UCSD-AML1 (cell line): Measurements from ENCODE around the gene FER.
"Not testable (repeated sequence)": the region's sequence is repeated elsewhere in the genome, so short reads cannot be mapped to it uniquely, and the experiment has no call there.

Experiments
- DNase-seq: peaks from one replicate; lab custom pipeline; 2025; ENCODE audit not compliant: unreplicated experiment; lab: John Stamatoyannopoulos, UW

Gene FER

DNA sequence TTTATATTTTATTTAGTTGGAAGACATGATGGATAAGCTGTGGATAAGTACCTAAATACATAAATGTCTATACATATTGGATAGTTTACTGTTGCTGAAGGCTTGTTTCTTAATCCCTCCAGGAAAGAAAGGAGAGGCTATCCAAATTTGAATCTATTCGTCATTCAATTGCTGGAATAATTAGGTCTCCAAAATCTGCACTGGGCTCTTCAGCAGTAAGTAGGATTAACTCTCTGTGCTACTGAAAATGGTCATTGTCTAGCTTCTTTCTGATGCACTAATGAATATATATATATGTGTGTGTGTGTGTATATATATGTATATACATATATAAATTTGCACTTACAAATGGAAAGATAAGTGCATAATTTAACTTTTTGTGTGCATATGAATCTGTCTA lies 198.3 kb downstream of the FER start:
- DNase-seq: no peak

DNA sequence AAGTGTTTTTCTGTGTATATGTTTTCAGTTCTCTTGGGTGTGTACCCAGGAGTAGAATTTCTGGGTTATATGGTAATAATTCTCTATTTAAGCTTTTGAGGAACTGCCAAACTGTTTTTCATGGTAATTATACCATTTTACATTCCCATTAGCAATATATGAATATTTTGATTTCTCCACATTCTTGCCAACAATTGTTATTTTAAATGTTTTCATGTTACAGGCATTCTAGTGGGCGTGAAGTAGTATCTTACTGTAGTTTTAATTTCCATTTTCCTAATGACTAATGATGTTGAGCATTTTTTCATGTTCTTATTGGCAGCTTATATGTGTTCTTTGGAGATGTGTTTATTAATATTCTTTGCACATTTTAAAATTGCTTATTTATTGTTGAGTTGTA lies 199.5 kb downstream of the FER start:
- DNase-seq: no peak

DNA sequence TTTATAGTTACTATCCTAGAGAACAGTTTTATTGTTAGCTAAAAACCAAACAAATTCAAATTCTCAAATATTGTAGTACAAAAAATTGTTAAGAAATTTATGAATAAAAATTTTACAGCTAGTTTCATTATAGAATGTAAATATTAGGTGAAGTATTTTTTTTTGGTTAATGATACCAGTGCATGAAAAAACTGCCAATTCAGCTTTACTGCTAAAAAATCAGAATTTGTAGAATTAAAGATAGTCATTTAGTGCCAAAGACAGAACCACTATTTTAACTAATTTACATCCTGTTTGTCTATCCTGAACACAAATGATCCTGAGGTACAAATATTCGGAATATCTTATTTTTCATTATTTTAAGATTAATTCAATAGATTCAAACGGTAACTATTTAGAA lies 202.6 kb downstream of the FER start:
- no peak for DNase-seq

DNA sequence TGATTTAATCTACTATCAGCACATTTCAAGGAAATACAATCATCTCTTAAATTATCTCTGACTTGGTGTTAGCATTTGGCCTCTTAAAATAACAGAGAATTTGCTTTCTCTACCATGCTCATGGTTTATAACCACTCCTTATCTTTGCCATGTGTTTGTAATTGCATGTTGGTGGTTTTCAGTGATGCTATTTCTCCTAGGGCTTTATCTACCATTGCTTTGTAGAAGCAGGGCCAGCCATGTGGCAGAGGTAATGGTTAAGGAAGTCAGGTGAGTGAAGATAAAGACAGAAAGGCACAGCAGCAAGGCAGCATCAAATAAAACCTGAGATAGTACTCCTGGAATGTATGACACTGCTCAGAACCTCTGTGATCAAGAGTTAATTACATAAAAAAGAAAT lies 206.2 kb downstream of the FER start:
- no peak for DNase-seq

DNA sequence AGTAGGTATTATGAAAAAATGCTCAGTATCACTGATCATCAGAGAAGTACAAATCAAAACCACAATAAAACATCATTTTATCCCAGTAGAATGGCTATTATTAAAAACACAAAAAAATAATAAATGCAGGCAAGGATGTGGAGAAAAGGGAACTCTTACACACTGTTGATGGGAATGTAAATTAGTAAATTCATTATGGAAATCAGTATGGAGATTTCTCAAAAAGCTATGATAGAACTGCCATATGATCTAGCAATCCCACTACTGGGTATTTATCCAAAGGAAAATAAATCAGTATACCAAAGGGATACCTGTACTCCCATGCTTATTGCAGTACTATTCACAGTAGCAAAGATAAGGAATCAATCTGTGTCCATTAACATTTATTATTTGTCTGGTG lies 209.6 kb downstream of the FER start:
- no peak for DNase-seq

DNA sequence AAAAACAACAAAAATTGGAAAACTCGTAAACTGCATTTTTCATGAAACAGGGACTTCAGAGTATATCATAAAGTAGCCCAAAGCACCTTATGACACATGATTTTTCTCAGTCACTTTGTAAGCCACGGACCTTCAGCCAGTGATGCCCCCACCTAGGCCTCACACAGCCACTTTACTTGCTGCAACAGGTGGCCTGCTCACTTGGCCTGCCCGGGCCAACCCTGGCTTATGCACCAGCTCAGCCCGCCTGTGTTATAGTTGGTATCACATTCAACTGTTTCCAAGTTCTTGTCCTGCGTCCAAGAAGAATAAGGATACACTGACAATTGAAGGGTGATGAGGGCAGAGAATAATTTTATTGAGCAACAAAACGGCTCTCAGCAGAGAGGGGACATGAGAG lies 219.2 kb downstream of the FER start:
- DNase-seq: no peak

DNA sequence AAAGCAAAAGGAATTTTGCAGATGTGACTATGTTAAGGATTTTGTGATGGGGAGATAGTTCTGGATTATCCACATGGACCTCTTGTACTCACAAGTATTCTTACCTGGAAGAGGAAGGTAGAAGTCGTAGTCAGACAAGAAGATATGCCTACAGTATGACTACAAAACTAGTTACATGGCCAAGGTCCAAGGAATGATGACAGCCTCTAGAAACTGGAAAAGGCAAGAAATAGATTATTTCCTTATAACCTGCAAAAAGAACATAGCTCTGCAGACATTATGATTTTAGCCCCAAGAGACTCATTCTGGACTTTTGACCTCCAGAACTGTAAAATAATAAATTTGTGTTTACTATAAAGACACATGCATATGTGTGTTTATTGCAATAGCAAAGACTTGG lies 226.9 kb downstream of the FER start:
- DNase-seq: no peak

DNA sequence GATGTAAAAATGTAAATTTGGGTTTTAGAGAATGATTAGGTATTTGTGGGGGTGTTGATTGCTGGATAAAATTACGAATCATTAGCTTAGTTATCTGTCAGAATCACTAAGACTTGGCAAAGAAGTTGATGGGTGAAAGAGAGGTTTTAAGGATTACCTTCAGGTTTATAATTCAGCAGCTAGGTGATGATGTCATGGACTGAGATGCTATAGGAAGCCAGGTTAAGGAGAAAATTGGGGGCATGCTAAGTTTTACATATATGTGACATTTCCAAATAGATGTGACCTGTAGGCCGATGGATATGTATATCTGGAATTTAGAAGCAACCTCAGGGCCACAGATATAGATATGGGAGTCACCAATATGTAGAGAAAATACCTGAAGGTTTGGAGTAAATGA lies 228.0 kb downstream of the FER start:
- no peak for DNase-seq

DNA sequence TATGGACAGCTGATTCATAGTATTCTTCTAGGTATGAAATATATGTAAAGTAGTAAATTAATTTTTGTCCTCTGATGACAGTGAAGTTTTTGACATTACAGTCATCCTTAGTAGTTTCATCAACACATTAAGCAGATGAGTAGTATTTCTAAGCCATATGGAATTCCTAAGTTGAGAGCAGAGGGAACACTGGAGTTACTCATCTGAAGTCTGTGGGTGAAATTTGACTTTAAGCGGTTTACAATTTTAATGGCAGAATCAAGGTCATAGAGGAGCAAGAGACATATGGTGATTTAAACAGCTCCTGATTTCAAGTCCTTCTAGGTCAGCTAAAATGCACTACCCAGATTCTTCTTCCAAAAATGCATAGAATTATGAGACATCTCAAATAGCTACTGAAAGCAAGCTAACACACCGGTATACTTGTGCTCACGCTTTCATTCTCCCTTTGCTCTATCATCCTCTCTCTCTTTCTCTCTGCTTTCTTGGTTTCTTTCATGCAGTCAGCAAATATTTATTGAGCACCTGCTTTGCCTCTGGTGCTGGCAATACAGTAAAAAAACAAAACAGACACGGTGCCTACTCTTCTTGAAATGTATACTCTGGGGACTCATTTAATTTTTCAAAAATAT lies 235.9 kb downstream of the FER start:
- DNase-seq: no peak

DNA sequence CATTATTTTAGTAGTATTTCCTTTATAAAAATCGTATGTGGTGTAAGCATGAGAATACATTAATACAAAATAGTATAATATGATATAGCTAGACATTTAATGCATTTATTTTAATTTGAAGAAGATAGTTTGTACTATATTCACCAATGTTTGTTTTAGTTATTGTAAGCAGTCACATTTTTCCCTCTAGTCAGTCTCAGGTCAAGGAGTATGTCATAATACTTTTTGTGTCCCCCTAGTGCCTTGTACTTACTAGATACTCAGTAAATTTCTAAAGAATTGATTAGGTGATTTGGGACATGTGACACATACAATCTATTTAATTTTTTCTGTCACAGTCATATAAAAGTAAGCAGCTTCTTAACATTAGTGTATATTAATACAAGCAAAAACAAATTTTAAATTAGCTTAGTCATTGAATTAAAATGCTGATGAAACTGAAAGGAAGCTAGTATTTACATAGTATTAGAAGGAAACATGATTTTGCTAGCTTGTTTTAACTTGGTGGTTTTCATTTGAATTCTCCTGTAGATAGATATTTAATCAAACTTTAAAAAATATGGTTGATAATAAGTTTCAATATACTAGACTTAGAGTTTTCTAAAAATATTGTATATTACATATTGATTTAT lies 242.2 kb downstream of the FER start:
- no peak for DNase-seq

DNA sequence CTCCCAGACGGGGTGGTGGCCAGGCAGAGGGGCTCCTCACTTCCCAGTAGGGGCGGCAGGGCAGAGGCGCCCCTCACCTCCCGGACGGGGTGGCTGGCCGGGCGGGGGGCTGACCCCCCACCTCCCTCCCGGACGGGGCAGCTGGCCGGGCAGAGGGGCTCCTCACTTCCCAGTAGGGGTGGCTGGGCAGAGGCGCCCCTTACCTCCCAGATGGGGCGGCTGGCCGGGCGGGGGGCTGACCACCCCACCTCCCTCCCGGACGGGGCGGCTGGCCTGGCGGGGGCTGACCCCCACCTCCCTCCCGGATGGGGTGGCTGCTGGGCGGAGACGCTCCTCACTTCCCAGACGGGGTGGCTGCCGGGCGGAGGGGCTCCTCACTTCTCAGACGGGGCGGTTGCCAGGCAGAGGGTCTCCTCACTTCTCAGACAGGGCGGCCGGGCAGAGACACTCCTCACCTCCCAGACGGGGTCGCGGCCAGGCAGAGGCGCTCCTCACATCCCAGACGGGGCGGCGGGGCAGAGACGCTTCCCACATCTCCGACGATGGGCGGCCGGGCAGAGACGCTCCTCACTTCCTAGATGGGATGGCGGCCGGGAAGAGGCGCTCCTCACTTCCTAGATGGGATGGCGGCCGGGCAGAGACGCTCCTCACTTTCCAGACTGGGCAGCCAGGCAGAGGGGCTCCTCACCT lies 244.8 kb downstream of the FER start:
- not testable (repeated sequence) for DNase-seq

DNA sequence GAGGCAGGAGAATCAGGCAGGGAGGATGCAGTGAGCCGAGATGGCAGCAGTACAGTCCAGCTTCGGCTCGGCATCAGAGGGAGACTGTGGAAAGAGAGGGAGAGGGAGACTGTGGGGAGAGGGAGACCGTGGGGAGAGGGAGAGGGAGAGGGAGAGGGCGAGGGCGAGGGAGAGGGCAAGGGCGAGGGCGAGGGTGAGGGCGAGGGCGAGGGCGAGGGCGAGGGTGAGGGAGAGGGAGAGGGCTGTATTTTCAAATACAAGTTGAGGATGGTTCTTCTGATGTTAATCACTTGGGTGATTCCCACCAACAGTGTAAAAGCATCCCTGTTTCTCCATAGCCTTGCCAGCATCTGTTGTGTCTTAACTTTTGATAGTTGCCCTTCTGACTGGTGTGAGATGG lies 245.7 kb downstream of the FER start:
- not testable (repeated sequence) for DNase-seq

DNA sequence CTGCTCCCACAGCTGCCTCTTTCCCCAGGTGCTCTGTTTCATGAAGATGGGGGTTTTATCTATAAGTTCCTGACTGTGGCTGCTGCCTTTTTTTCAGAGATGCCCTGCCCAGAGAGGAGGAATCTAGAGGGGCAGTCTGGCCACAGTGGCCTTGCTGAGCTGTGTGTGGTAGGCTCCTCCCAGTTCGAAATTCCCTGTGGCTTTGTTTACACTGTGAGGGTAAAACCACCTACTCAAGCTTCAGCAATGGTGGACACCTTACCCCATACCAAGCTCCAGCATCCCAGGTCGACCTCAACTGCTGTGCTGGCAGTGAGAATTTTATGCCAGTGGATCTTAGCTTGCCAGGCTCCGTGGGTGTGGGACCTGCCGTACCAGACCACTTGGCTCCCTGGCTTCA lies 250.0 kb downstream of the FER start:
- DNase-seq: no peak

DNA sequence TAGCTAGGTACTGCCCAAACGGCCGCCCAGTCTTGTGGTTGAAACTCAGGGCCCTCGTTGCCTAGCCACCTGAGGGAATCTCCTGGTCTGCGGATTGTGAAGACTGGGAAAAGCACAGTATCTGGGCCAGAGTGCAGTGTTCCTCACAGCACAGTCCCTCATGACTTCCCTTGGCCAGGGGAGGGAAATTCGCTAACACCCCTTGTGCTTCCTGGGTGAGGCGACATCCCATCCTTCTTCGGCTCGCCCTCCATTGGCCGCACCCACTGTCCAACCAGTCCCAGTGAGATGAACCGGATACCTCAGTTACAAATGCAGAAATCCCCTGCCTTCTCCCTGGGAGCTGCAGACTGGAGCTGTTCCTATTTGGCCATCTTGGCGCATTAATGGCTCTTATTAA lies 250.5 kb downstream of the FER start:
- DNase-seq: no peak

DNA sequence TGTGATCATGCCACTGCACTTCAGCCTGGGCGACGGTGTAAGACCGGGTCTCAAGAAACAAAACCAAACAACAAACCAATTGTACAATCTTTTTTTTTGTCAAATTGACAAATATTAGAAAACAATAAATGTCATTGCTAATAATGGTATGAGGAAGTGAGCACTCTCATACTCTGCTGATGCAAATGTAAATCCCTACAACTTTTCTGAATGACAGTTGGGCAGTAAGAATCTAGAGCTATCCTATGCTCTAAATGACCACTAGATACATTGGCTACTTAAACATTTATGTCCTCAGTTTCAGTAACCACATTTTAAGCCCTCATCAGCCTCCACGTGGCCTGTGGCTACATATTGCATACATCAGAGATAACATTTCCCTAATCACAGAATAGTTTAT lies 256.2 kb downstream of the FER start:
- DNase-seq: no peak

DNA sequence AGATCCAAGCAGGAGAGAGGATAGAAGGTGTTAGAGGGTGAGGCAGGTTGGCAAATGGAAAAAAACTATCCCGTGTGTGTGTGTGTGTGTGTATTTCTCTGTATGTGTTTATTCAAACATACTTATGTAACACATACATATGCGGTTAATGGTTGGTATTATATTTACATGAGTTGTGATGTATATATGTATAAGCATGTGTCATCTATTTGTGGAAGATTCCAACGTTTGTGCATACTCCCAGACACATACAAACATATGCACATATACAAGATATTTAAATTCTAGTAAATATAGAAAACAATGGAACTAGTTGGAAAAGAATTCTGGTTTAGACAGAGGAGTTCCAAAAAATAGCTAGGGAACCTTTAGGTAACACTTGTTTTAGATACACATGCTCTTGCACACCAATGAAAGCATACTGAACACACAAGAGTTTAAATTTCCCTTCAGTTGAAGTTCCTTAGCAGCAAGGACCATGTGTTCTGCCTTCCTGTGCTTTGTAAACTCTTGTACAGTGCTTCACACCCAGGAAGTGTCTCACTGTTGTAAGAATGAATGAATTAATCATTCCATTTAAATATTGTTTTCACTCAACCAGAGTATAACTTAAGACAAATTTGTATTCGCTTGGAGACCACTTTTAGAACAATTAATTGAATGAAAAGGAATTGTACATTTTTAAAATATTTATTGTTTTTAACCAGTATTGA lies 257.8 kb downstream of the FER start:
- no peak for DNase-seq

DNA sequence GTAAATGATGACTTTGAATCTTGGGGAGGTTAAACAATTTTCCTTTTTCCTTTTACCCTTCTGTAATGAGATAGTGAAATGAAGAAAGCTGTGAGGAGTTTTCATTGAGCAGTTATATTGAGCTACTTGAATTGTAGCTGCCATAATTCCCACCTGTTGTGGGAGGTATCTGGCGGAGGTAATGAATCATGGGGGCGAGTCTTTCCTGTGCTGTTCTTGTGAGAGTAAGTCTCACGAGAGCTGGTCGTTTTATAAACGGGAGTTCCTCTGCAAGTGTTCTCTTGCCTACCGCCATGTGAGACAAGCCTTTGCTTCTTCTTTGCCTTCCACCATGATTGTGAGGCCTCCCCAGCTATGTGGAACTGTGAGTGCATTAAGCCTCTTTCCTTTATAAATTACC lies 258.4 kb downstream of the FER start:
- DNase-seq: no peak

DNA sequence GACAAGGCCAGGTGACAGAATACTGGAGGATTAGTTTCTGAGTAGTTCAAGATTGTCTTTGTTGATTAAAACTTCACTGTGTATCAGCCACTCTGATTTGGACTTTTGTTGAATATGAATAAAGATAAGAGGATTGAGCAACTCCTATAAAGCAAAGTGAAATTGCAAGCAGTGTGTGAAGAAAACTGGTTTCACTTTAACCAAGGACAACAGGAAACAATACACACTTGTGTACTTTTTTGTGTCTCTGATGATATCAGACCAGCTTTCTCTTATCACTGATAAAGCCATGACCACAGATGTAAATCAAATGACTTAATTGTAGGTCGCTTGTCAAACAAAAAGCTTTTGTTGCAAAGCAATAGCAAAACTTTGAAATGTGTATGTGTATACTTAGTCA lies 268.6 kb downstream of the FER start:
- DNase-seq: no peak

DNA sequence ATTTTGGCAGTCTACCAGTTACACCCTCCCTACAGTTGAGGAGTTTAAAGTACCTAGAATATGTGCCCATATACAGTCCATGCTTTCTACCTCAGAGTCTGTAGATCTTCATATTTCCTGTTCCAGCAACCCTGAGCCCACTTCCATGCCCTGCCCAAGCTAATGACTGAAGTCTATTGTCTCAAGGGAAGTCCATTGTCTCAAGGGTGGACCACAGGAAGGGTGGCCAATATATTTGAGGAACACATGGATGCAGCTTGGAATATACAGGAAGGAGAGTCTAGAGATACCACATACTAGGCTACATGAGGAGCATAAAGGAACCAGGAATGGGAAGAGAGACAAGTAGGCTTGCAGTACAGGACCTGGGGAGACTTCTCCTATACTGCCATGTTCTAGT lies 274.4 kb downstream of the FER start:
- DNase-seq: no peak

DNA sequence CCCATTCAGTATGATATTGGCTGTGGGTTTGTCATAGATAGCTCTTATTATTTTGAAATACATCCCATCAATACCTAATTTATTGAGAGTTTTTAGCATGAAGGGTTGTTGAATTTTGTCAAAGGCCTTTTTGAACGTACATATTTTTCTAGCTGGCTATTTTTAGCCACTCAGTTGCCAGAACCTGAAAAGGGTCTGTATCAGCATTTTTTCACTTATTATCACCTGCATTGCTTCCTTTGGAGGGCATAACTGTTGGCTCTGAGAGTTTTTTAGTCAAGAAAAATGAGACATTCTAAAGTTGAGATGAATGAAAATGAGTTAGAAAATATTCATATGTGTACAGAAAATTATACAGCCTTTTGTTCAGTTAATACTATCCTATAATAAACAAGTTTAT lies 278.0 kb downstream of the FER start:
- DNase-seq: not testable (repeated sequence)

DNA sequence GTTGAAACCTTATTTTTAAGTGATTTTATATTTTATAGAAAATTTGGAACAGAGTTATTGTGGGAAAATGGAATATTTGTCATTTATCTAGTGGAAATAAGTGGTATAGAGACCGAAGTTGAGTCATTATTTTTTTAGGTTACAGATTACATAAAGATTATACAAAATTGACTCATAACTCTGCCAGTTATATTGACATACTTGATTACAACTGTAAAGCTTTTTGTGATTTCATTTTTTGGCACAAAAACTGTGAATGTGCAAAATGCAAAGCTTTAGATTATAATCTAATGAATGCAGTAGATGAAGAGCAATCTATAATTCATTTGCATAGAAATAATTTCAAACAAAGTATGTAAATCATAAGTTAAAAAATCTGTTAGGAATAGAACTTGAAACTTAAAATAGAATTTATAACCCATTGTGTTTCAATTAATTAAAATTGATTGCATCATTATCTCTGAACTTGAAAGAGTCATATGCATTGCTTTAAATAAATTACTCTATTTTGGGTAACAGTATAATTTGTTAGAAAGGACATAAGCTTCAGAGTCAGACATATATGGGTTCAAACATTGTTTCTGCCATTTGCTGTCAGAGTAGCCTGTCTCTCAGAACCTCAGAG lies 280.4 kb downstream of the FER start:
- DNase-seq: no peak
